Breast epithelium (tissue), 3 donors: ENCODE results near the gene KRT76.

Source experiments
- POLR2A ChIP-seq: fragments of 450-650 bp; IDR thresholded peaks from one replicate; pipeline ENCODE4 v1.6.1; 2016; ENCODE audit warnings: antibody characterized with exemption, mild to moderate bottlenecking, moderate library complexity
- TF ChIP-seq, protein P1 (sequence below), 3 donors: fragments of 450-650 bp; IDR thresholded peaks; one replicate each; pipeline ENCODE4 v1.5.1; 2016 to 2017; ENCODE audit warnings: antibody characterized with exemption in 3 of 3, mild to moderate bottlenecking in 3 of 3, moderate library complexity in 3 of 3

DNA sequence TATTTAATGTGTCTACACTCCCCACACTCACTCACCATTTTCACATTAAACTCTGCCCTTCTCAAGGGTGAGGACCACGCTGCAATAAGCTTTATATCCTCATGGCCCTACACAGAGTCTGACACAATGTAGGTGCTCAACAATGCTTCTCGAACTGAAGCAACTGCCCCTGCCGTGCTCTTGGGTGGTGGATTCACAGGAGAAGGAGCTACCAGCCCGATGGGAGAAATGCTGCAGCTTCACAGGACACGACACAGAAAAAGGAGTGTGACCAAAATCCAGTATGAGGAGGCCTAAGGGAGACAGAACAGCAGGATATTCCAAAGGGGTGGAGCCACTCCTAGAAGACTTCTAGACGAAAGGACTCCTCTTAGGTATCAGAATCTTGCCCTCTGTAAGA, 25.3 kb upstream of the KRT76 start:
- TF ChIP-seq, protein P1, sequence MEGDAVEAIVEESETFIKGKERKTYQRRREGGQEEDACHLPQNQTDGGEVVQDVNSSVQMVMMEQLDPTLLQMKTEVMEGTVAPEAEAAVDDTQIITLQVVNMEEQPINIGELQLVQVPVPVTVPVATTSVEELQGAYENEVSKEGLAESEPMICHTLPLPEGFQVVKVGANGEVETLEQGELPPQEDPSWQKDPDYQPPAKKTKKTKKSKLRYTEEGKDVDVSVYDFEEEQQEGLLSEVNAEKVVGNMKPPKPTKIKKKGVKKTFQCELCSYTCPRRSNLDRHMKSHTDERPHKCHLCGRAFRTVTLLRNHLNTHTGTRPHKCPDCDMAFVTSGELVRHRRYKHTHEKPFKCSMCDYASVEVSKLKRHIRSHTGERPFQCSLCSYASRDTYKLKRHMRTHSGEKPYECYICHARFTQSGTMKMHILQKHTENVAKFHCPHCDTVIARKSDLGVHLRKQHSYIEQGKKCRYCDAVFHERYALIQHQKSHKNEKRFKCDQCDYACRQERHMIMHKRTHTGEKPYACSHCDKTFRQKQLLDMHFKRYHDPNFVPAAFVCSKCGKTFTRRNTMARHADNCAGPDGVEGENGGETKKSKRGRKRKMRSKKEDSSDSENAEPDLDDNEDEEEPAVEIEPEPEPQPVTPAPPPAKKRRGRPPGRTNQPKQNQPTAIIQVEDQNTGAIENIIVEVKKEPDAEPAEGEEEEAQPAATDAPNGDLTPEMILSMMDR (IDR thresholded peaks at IDR 0.05), result no peak
- no peak for TF ChIP-seq POLR2A
